ENCODE results near the gene TMEM74B. TPM values are rescaled to one million over a fixed set of nuclear protein-coding genes. Genes with fewer than 3 reads are reported as not detected.

TMEM74B gene
- total RNA-seq, 2 experiments from 2014 or later, result 0.10 TPM; not detected in 1

GRCh38 chr20:1199964-1200363, 15.2 kb upstream of the TMEM74B start:
- no peaks in the 10 kb centered on the region for H3K27me3 Mint-ChIP-seq
- DNase-seq, result no peak
- no peaks in the 10 kb centered on the region for H3K36me3 Mint-ChIP-seq (ENCODE audit: low read depth)
- ChIA-PET POLR2A (no interaction called here), CTCF (interaction anchor here (1.9 kb wide), 1 partner anchor 16 kb away, joined by 6 read pairs; the partner anchor contains the start of gene TMEM74B)
- peaks cover 8% of the 10 kb centered on the region for H3K4me1 Mint-ChIP-seq
- no peak overlapping the region for H3K27ac Mint-ChIP-seq
- peaks cover 4% of the 10 kb centered on the region for H3K9me3 Mint-ChIP-seq
- H3K4me3 Mint-ChIP-seq, result no peak overlapping the region

GRCh38 chr20:1199212-1199873, 14.6 kb upstream of the TMEM74B start:
- Mint-ChIP-seq H3K4me3 (no peak overlapping the region), H3K9me3 (peaks cover 4% of the 10 kb centered on the region), H3K27ac (no peak overlapping the region), H3K4me1 (peaks cover 8% of the 10 kb centered on the region), H3K27me3 (no peaks in the 10 kb centered on the region), H3K36me3 (ENCODE audit: low read depth) (no peaks in the 10 kb centered on the region)
- ChIA-PET CTCF (interaction anchor here (1.9 kb wide), 1 partner anchor 15 kb away, joined by 6 read pairs; the partner anchor contains the start of gene TMEM74B), POLR2A (no interaction called here)
- no peak for DNase-seq

GRCh38 chr20:1198751-1199150, 14.0 kb upstream of the TMEM74B start:
- Mint-ChIP-seq H3K27ac (no peak overlapping the region), H3K27me3 (no peaks in the 10 kb centered on the region), H3K4me3 (no peak overlapping the region), H3K36me3 (ENCODE audit: low read depth) (no peaks in the 10 kb centered on the region), H3K4me1 (peaks cover 8% of the 10 kb centered on the region), H3K9me3 (peaks cover 4% of the 10 kb centered on the region)
- POLR2A ChIA-PET, result no interaction called here
- CTCF ChIA-PET, result no interaction called here
- no peak for DNase-seq

- no peak overlapping the region for H3K4me3 Mint-ChIP-seq
- H3K27ac Mint-ChIP-seq, result no peak overlapping the region
- ChIA-PET POLR2A (no interaction called here), CTCF (interaction anchor here (0.7 kb wide), 1 partner anchor 57 kb away, joined by 3 read pairs; no protein-coding TSS in a partner anchor)
- H3K9me3 Mint-ChIP-seq, result peaks cover 4% of the 10 kb centered on the region
- H3K27me3 Mint-ChIP-seq, result no peaks in the 10 kb centered on the region
- H3K36me3 Mint-ChIP-seq (ENCODE audit: low read depth), result no peaks in the 10 kb centered on the region
- no peak for DNase-seq
- H3K4me1 Mint-ChIP-seq, result peaks cover 8% of the 10 kb centered on the region
These were observed 13.0 kb upstream of the TMEM74B start for GRCh38 chr20:1197801-1198200.

- Mint-ChIP-seq H3K4me3 (no peak overlapping the region), H3K27me3 (no peaks in the 10 kb centered on the region), H3K4me1 (peaks cover 8% of the 10 kb centered on the region), H3K36me3 (ENCODE audit: low read depth) (no peaks in the 10 kb centered on the region), H3K27ac (no peak overlapping the region), H3K9me3 (peaks cover 4% of the 10 kb centered on the region)
- POLR2A ChIA-PET, result no interaction called here
- CTCF ChIA-PET, result no interaction called here
- no peak for DNase-seq
These were observed 11.9 kb upstream of the TMEM74B start for GRCh38 chr20:1196634-1197033.

- H3K4me1 Mint-ChIP-seq, result peaks cover 6% of the 10 kb centered on the region
- POLR2A ChIA-PET, result no interaction called here
- no peak overlapping the region for H3K27ac Mint-ChIP-seq
- CTCF ChIA-PET, result no interaction called here
- no peak overlapping the region for H3K4me3 Mint-ChIP-seq
- peaks cover 8% of the 10 kb centered on the region for H3K27me3 Mint-ChIP-seq
- H3K9me3 Mint-ChIP-seq, result peaks cover 4% of the 10 kb centered on the region
- H3K36me3 Mint-ChIP-seq (ENCODE audit: low read depth), result no peaks in the 10 kb centered on the region
- no peak for DNase-seq
These were observed 10.4 kb upstream of the TMEM74B start for GRCh38 chr20:1195226-1195625.

- Mint-ChIP-seq H3K4me3 (no peak overlapping the region), H3K9me3 (no peaks in the 10 kb centered on the region), H3K27me3 (peaks cover 20% of the 10 kb centered on the region), H3K4me1 (no peaks in the 10 kb centered on the region), H3K27ac (no peak overlapping the region), H3K36me3 (ENCODE audit: low read depth) (no peaks in the 10 kb centered on the region)
- ChIA-PET CTCF (interaction anchor here (0.5 to 1.4 kb wide), 2 partner anchors 19 to 1270 kb away, joined by 3 to 4 read pairs; no protein-coding TSS in a partner anchor), POLR2A (no interaction called here)
- no peak for DNase-seq
These were observed 6.5 kb upstream of the TMEM74B start for GRCh38 chr20:1191299-1191698.

GRCh38 chr20:1190847-1191246, 6.1 kb upstream of the TMEM74B start:
- H3K27me3 Mint-ChIP-seq, result peaks cover 24% of the 10 kb centered on the region
- no peak overlapping the region for H3K27ac Mint-ChIP-seq
- H3K9me3 Mint-ChIP-seq, result no peaks in the 10 kb centered on the region
- H3K4me3 Mint-ChIP-seq, result no peak overlapping the region
- H3K4me1 Mint-ChIP-seq, result peaks cover 3% of the 10 kb centered on the region
- ChIA-PET POLR2A (no interaction called here), CTCF (interaction anchor here (1.4 kb wide), 1 partner anchor 19 kb away, joined by 3 read pairs; no protein-coding TSS in a partner anchor)
- DNase-seq, result no peak
- H3K36me3 Mint-ChIP-seq (ENCODE audit: low read depth), result no peaks in the 10 kb centered on the region

- no peak overlapping the region for H3K4me3 Mint-ChIP-seq
- H3K9me3 Mint-ChIP-seq, result no peaks in the 10 kb centered on the region
- no peak overlapping the region for H3K27ac Mint-ChIP-seq
- no peaks in the 10 kb centered on the region for H3K36me3 Mint-ChIP-seq (ENCODE audit: low read depth)
- ChIA-PET POLR2A (no interaction called here), CTCF (interaction anchor here (0.7 kb wide), 1 partner anchor 217 kb away, joined by 3 read pairs; no protein-coding TSS in a partner anchor)
- no peak for DNase-seq
- peaks cover 4% of the 10 kb centered on the region for H3K4me1 Mint-ChIP-seq
- peaks cover 24% of the 10 kb centered on the region for H3K27me3 Mint-ChIP-seq
These were observed 5.0 kb upstream of the TMEM74B start for GRCh38 chr20:1189827-1190226.

GRCh38 chr20:1188347-1188746, 3.6 kb upstream of the TMEM74B start:
- Mint-ChIP-seq H3K4me1 (peaks cover 10% of the 10 kb centered on the region), H3K4me3 (no peak overlapping the region), H3K27me3 (peaks cover 39% of the 10 kb centered on the region), H3K27ac (no peak overlapping the region), H3K36me3 (ENCODE audit: low read depth) (no peaks in the 10 kb centered on the region), H3K9me3 (no peaks in the 10 kb centered on the region)
- no peak for DNase-seq
- CTCF ChIA-PET, result no interaction called here
- POLR2A ChIA-PET, result no interaction called here

GRCh38 chr20:1187605-1188171, 2.9 kb upstream of the TMEM74B start:
- DNase-seq, result no peak
- CTCF ChIA-PET, result no interaction called here
- POLR2A ChIA-PET, result no interaction called here
- Mint-ChIP-seq H3K9me3 (no peaks in the 10 kb centered on the region), H3K4me1 (peaks cover 10% of the 10 kb centered on the region), H3K4me3 (no peak overlapping the region), H3K27ac (no peak overlapping the region), H3K36me3 (ENCODE audit: low read depth) (no peaks in the 10 kb centered on the region), H3K27me3 (peaks cover 44% of the 10 kb centered on the region)

GRCh38 chr20:1186367-1186991, 1.7 kb upstream of the TMEM74B start:
- no peaks in the 10 kb centered on the region for H3K9me3 Mint-ChIP-seq
- no peak overlapping the region for H3K4me3 Mint-ChIP-seq
- POLR2A ChIA-PET, result no interaction called here
- CTCF ChIA-PET, result no interaction called here
- H3K27ac Mint-ChIP-seq, result no peak overlapping the region
- H3K36me3 Mint-ChIP-seq (ENCODE audit: low read depth), result no peaks in the 10 kb centered on the region
- DNase-seq, result no peak
- peaks cover 50% of the 10 kb centered on the region for H3K27me3 Mint-ChIP-seq
- H3K4me1 Mint-ChIP-seq, result peaks cover 10% of the 10 kb centered on the region

GRCh38 chr20:1185790-1186334, 1.1 kb upstream of the TMEM74B start:
- H3K27ac Mint-ChIP-seq, result no peak overlapping the region
- no peaks in the 10 kb centered on the region for H3K9me3 Mint-ChIP-seq
- CTCF ChIA-PET, result interaction anchor here (0.5 to 0.9 kb wide), 2 partner anchors 102 to 365 kb away, joined by 3 read pairs; no protein-coding TSS in a partner anchor
- peak; percentile 59 for DNase-seq
- H3K4me3 Mint-ChIP-seq, result peak overlapping the region; percentile 53
- POLR2A ChIA-PET, result no interaction called here
- peaks cover 49% of the 10 kb centered on the region for H3K27me3 Mint-ChIP-seq
- no peaks in the 10 kb centered on the region for H3K36me3 Mint-ChIP-seq (ENCODE audit: low read depth)
- peaks cover 10% of the 10 kb centered on the region for H3K4me1 Mint-ChIP-seq

Measured in activated CD4-positive, alpha-beta T cell treated with anti-CD3 and anti-CD28 coated beads, Interleukin-2, amount 10 ng/mL, durations not matched to agents 7 days and 5 days (primary cell).